ENCODE data around the gene PHLPP1.

DNA sequence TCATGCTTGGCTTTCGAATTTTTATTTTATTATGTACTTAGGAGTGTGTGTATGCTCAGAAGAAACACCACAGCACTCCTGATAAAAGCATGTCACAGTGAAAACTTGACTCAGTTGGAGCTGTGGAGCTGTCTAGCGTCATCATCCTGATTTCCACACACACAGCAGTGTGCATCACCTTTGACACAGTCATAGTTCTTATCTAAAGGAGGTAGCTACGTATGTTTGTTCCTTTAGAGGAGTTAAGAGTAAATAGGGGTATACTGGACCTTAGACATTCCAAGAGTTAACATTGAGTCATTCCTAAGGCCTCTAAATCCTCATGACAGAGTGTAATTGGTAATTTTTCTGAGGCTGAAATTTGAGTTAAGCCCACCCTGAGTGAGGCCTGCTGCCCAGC, 96.9 kb downstream of the PHLPP1 start:
- TF ChIP-seq, protein P1, sequence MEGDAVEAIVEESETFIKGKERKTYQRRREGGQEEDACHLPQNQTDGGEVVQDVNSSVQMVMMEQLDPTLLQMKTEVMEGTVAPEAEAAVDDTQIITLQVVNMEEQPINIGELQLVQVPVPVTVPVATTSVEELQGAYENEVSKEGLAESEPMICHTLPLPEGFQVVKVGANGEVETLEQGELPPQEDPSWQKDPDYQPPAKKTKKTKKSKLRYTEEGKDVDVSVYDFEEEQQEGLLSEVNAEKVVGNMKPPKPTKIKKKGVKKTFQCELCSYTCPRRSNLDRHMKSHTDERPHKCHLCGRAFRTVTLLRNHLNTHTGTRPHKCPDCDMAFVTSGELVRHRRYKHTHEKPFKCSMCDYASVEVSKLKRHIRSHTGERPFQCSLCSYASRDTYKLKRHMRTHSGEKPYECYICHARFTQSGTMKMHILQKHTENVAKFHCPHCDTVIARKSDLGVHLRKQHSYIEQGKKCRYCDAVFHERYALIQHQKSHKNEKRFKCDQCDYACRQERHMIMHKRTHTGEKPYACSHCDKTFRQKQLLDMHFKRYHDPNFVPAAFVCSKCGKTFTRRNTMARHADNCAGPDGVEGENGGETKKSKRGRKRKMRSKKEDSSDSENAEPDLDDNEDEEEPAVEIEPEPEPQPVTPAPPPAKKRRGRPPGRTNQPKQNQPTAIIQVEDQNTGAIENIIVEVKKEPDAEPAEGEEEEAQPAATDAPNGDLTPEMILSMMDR (IDR thresholded peaks at IDR 0.05; ENCODE audit: low read depth, low read length): no peak
- TF ChIP-seq, protein P2, sequence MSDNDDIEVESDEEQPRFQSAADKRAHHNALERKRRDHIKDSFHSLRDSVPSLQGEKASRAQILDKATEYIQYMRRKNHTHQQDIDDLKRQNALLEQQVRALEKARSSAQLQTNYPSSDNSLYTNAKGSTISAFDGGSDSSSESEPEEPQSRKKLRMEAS (IDR thresholded peaks at IDR 0.05; ENCODE audit: low read depth, low read length): no peak
- TF ChIP-seq POLR2A (IDR thresholded peaks at IDR 0.05; ENCODE audit: extremely low read depth, insufficient read length): no peak

Measured in NB4 (cell line).